Activated naive CD8-positive, alpha-beta T cell treated with anti-CD3 and anti-CD28 coated beads, Interleukin-2, amount 10 ng/mL, durations not matched to agents 7 days and 5 days (primary cell): ENCODE results near the gene SLC39A10. TPM values are rescaled to one million over a fixed set of nuclear protein-coding genes. Genes with fewer than 3 reads are reported as not detected.

Source experiments
- ATAC-seq: fragments of 150-1000 bp; cut with Tn5 transposase; one replicate; pipeline ENCODE4 v1.10.0; 2021; ENCODE audit warnings: low read depth, moderate library complexity
- POLR2A ChIA-PET: fragments of 350-600 bp; sonication (Branson Sonifier 250); formaldehyde crosslinking; loops from one replicate; lab custom pipeline; 2021; ENCODE audit warnings: antibody characterized with exemption; lab: Charles Lee
- DNase-seq: peaks from one replicate; pipeline ENCODE4 v3.0.0; 2021
- H3K27ac Mint-ChIP-seq: one replicate; pipeline ENCODE4 v1.8.0; 2022; ENCODE audit warnings: mild to moderate bottlenecking, mixed read lengths
- H3K27me3 Mint-ChIP-seq: one replicate; pipeline ENCODE4 v1.8.0; 2022; ENCODE audit warnings: mild to moderate bottlenecking, moderate library complexity, mixed read lengths
- H3K36me3 Mint-ChIP-seq: one replicate; pipeline ENCODE4 v1.8.0; 2021; ENCODE audit warnings: mild to moderate bottlenecking, mixed read lengths
- H3K4me1 Mint-ChIP-seq: one replicate; pipeline ENCODE4 v1.8.0; 2021; ENCODE audit warnings: mixed read lengths
- H3K4me3 Mint-ChIP-seq: one replicate; pipeline ENCODE4 v1.8.0; 2022; ENCODE audit warnings: mild to moderate bottlenecking, moderate library complexity, mixed read lengths
- H3K9me3 Mint-ChIP-seq: one replicate; pipeline ENCODE4 v1.8.0; 2021; ENCODE audit warnings: mixed read lengths
- total RNA-seq, 2 experiments: library from RNA; stranded (reverse); gene quantifications; one replicate each; pipeline ENCODE4 v1.2.3, GENCODE V29; 2021

SLC39A10 gene
- total RNA-seq, 2 experiments from 2014 or later, result 54.4 to 60.4 TPM

GRCh38 chr2:195694553-195694952, 37.5 kb downstream of the SLC39A10 start:
- POLR2A ChIA-PET, result no interaction called here
- Mint-ChIP-seq H3K9me3 (peaks cover 26% of the 10 kb centered on the region), H3K36me3 (peaks cover 46% of the 10 kb centered on the region), H3K27me3 (no peaks in the 10 kb centered on the region), H3K4me1 (peaks cover 16% of the 10 kb centered on the region), H3K4me3 (no peak overlapping the region), H3K27ac (no peak overlapping the region)
- ATAC-seq (no peak), DNase-seq (no peak)

- Mint-ChIP-seq H3K4me3 (no peak overlapping the region), H3K27me3 (no peaks in the 10 kb centered on the region), H3K36me3 (peaks cover 49% of the 10 kb centered on the region), H3K4me1 (peaks cover 15% of the 10 kb centered on the region), H3K27ac (no peak overlapping the region), H3K9me3 (peaks cover 27% of the 10 kb centered on the region)
- POLR2A ChIA-PET, result no interaction called here
- DNase-seq (no peak), ATAC-seq (no peak)
These were observed 38.1 kb downstream of the SLC39A10 start for GRCh38 chr2:195695002-195695631.

DNA sequence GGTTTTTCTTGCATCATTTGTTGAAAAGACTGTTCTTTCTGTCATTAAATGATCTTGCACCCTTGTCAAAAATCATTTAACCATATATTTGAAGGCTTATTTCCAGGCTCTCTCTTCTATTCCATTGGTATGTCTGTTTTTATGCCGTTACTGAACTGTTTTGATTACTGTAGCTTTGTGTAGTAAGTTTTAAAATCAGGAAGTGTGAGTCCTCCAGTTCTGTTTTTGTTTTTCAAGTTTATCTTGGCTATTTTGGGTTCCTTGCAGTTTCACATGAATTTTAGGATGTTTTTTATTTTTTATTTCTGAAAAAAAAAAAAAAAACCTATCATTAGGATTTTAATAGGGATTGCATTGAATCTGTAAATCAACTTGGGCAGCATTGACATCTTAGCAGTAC, 39.0 kb downstream of the SLC39A10 start:
- DNase-seq, result no peak
- Mint-ChIP-seq H3K4me1 (peaks cover 15% of the 10 kb centered on the region), H3K4me3 (no peak overlapping the region), H3K9me3 (peaks cover 32% of the 10 kb centered on the region), H3K27ac (no peak overlapping the region), H3K36me3 (peaks cover 47% of the 10 kb centered on the region), H3K27me3 (no peaks in the 10 kb centered on the region)
- ATAC-seq, result no peak
- POLR2A ChIA-PET, result no interaction called here

GRCh38 chr2:195697681-195698220, 40.7 kb downstream of the SLC39A10 start:
- H3K4me1 Mint-ChIP-seq, result peaks cover 6% of the 10 kb centered on the region
- H3K36me3 Mint-ChIP-seq, result peaks cover 49% of the 10 kb centered on the region
- POLR2A ChIA-PET, result no interaction called here
- DNase-seq, result no peak
- ATAC-seq, result no peak
- H3K27ac Mint-ChIP-seq, result no peak overlapping the region
- H3K27me3 Mint-ChIP-seq, result no peaks in the 10 kb centered on the region
- H3K4me3 Mint-ChIP-seq, result no peak overlapping the region
- H3K9me3 Mint-ChIP-seq, result peaks cover 29% of the 10 kb centered on the region

GRCh38 chr2:195700480-195700879, 43.5 kb downstream of the SLC39A10 start:
- no peak for DNase-seq
- Mint-ChIP-seq H3K4me1 (no peaks in the 10 kb centered on the region), H3K9me3 (peaks cover 17% of the 10 kb centered on the region), H3K27ac (no peak overlapping the region), H3K27me3 (no peaks in the 10 kb centered on the region), H3K4me3 (no peak overlapping the region), H3K36me3 (peaks cover 43% of the 10 kb centered on the region)
- no peak for ATAC-seq
- POLR2A ChIA-PET, result no interaction called here

DNA sequence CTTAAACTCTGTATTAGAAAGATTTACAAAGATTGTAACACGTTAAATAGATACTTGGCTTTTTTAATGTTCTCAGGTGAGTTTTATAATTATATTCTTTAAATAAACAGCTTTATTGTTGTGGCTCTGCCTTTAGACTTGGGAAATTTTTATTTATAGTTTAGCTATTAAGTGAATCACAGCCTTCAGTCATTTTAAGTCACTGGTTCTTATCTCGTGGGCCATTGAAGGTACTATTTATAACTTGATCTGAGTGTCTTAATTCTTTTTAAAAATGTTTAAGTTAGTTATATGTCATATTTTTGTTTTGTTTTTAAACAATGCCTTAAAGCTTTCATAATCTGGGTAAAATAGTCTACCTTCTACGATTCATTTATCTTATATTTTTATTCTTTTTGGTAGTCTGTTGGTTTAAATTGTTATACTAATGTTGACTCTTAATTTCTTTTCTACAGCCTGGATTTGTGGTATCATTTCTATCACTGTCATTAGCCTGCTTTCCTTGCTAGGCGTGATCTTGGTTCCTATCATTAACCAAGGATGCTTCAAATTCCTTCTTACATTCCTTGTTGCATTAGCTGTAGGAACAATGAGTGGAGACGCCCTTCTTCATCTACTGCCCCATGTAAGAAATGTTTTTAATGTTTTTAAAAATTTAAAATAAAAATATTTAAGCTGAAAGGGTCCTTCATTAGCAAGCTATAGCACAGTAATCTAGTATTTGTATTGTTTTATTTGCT, 49.3 kb downstream of the SLC39A10 start:
- Mint-ChIP-seq H3K27me3 (no peaks in the 10 kb centered on the region), H3K36me3 (peaks cover 34% of the 10 kb centered on the region), H3K4me1 (no peaks in the 10 kb centered on the region), H3K27ac (no peak overlapping the region), H3K9me3 (peaks cover 2% of the 10 kb centered on the region), H3K4me3 (no peak overlapping the region)
- DNase-seq (no peak), ATAC-seq (no peak)
- POLR2A ChIA-PET, result no interaction called here

GRCh38 chr2:195709901-195710806, 53.1 kb downstream of the SLC39A10 start:
- Mint-ChIP-seq H3K4me3 (no peak overlapping the region), H3K27me3 (no peaks in the 10 kb centered on the region), H3K9me3 (no peaks in the 10 kb centered on the region), H3K36me3 (peaks cover 37% of the 10 kb centered on the region), H3K27ac (peak overlapping the region; percentile 34), H3K4me1 (no peaks in the 10 kb centered on the region)
- POLR2A ChIA-PET, result no interaction called here
- ATAC-seq (no peak), DNase-seq (no peak)

- POLR2A ChIA-PET, result no interaction called here
- no peak overlapping the region for H3K4me3 Mint-ChIP-seq
- H3K4me1 Mint-ChIP-seq, result no peaks in the 10 kb centered on the region
- no peaks in the 10 kb centered on the region for H3K9me3 Mint-ChIP-seq
- ATAC-seq, result no peak
- no peak overlapping the region for H3K27ac Mint-ChIP-seq
- DNase-seq, result no peak
- H3K27me3 Mint-ChIP-seq, result no peaks in the 10 kb centered on the region
- peaks cover 43% of the 10 kb centered on the region for H3K36me3 Mint-ChIP-seq
These were observed 54.5 kb downstream of the SLC39A10 start for GRCh38 chr2:195711478-195711877.

GRCh38 chr2:195716466-195716865, 59.4 kb downstream of the SLC39A10 start:
- H3K4me1 Mint-ChIP-seq, result peaks cover 10% of the 10 kb centered on the region
- DNase-seq, result no peak
- POLR2A ChIA-PET, result no interaction called here
- H3K27ac Mint-ChIP-seq, result no peak overlapping the region
- ATAC-seq, result no peak
- no peaks in the 10 kb centered on the region for H3K27me3 Mint-ChIP-seq
- H3K9me3 Mint-ChIP-seq, result no peaks in the 10 kb centered on the region
- no peak overlapping the region for H3K4me3 Mint-ChIP-seq
- peaks cover 51% of the 10 kb centered on the region for H3K36me3 Mint-ChIP-seq

GRCh38 chr2:195721042-195721441, 64.0 kb downstream of the SLC39A10 start:
- H3K27me3 Mint-ChIP-seq, result no peaks in the 10 kb centered on the region
- peaks cover 12% of the 10 kb centered on the region for H3K4me1 Mint-ChIP-seq
- POLR2A ChIA-PET, result no interaction called here
- DNase-seq, result no peak
- H3K36me3 Mint-ChIP-seq, result peaks cover 42% of the 10 kb centered on the region
- ATAC-seq, result no peak
- no peaks in the 10 kb centered on the region for H3K9me3 Mint-ChIP-seq
- no peak overlapping the region for H3K4me3 Mint-ChIP-seq
- no peak overlapping the region for H3K27ac Mint-ChIP-seq

GRCh38 chr2:195722075-195722474, 65.0 kb downstream of the SLC39A10 start:
- no peak overlapping the region for H3K4me3 Mint-ChIP-seq
- POLR2A ChIA-PET, result interaction anchor here (0.5 kb wide), 1 partner anchor 32 kb away, joined by 7 read pairs; no protein-coding TSS in a partner anchor
- no peak for DNase-seq
- no peaks in the 10 kb centered on the region for H3K27me3 Mint-ChIP-seq
- no peaks in the 10 kb centered on the region for H3K9me3 Mint-ChIP-seq
- H3K4me1 Mint-ChIP-seq, result peaks cover 12% of the 10 kb centered on the region
- ATAC-seq, result no peak
- peaks cover 35% of the 10 kb centered on the region for H3K36me3 Mint-ChIP-seq
- H3K27ac Mint-ChIP-seq, result no peak overlapping the region

GRCh38 chr2:195727106-195727505, 70.1 kb downstream of the SLC39A10 start:
- Mint-ChIP-seq H3K4me3 (no peak overlapping the region), H3K4me1 (peaks cover 5% of the 10 kb centered on the region), H3K36me3 (peaks cover 41% of the 10 kb centered on the region), H3K9me3 (peaks cover 3% of the 10 kb centered on the region), H3K27ac (no peak overlapping the region), H3K27me3 (no peaks in the 10 kb centered on the region)
- no peak for DNase-seq
- ATAC-seq, result no peak
- POLR2A ChIA-PET, result no interaction called here

GRCh38 chr2:195730912-195731311, 73.9 kb downstream of the SLC39A10 start:
- peaks cover 4% of the 10 kb centered on the region for H3K4me1 Mint-ChIP-seq
- peaks cover 57% of the 10 kb centered on the region for H3K36me3 Mint-ChIP-seq
- H3K9me3 Mint-ChIP-seq, result peaks cover 3% of the 10 kb centered on the region
- no peak overlapping the region for H3K4me3 Mint-ChIP-seq
- POLR2A ChIA-PET, result no interaction called here
- DNase-seq (no peak), ATAC-seq (no peak)
- no peaks in the 10 kb centered on the region for H3K27me3 Mint-ChIP-seq
- no peak overlapping the region for H3K27ac Mint-ChIP-seq
